GM10847 (cell line): ENCODE results near the gene SPARC.

Experiments
- POLR2A ChIP-seq: IDR thresholded peaks from 2 replicates; pipeline ENCODE4 v1.6.1; 2011; ENCODE audit not compliant: insufficient read length; ENCODE audit errors: extremely low read depth

SPARC gene

GRCh38 chr5:151685749-151686673 lies 704 bp downstream of the SPARC start:
- TF ChIP-seq POLR2A, result no peak

- TF ChIP-seq POLR2A, result no peak
These were observed 1.9 kb downstream of the SPARC start for GRCh38 chr5:151684690-151685361.

- TF ChIP-seq POLR2A, result no peak
These were observed 2.6 kb downstream of the SPARC start for GRCh38 chr5:151683986-151684588.

DNA sequence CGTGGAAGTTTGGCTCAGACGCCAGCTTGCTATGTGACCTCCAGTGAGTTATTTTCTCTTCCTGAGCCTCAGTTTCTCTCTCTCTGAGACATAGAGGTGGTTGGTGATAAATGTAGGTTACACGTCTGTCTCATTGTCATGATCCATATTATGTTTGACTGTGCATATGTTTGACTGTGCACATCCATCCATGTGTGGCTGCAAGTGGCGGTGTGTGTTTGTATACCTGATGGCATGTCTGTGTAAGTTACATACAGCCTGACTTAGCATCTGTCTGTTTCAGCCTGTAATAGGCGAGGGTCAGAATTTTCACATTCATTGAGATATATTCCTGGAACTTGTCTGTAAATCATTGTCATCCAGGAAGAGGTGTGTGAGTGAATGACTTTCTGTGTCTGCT lies 3.3 kb downstream of the SPARC start:
- no peak for TF ChIP-seq POLR2A

DNA sequence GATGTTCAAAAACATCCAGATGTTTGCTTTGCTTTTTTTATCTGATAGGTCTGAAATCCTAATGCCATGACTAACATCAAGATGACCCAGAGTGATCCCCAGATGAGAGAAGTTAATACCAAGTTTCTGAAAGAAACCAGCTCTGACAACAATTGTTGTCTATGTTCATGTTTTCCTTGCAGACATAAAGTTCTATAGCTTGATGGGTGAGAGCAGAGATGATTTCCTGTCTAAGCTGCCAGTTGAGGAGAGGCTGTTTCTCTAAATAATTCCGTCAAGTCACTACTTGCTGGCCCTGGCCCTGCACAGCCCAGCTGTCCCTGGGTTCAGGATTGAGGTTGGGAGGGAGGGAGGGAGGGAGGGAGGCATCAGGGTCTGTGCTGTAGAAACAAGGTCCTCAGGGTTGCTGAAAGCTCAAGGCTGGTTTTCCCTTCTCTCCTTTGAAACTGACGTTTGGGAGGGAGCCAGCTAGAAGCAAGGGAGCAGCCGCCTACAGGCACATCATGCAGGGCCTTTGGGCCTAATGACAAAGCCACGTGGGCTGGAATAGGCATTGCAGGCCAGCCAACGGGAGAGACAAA lies 3.9 kb downstream of the SPARC start:
- no peak for TF ChIP-seq POLR2A

DNA sequence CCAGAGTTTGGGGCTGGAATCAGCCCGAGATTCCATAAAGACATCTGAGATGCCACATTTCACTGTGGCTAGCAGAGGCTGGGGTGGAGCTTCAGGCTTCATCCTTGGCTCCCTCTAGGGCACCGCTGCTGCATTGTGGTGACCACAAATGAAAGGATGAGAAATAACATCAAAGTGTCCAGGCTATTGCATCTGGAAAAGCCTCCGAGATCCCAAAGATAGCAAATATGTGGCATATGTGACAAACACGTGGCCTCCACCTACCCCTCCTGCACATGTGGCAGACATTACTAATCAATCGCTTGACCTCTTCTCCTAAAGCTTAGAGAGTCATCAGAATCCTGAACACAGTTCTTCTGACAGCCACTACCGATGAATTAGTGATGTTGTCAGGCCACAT lies 4.5 kb downstream of the SPARC start:
- TF ChIP-seq POLR2A, result no peak

DNA sequence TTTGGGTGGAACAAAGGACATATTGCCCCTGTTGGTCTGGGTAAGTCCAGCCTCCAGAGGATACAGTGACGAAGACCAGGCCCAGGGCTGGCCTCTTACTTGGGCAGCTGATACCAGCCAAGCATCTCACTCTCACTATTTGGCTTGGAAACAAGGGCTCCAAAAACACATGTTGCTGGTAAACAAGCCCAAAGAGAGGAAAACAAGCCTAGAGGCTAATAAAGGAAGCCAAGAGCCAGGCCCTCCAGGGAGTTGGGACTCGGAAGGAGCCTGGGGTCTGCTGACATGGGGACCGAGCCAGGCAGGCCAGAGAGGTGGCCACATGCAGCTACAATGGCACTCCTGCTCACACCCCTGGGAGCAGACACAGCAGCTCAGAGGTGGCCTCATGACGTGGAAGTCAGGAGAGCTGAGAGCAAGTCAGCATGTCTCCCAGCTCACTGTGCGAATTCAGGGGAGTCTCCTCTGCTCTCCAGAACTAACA lies 5.7 kb downstream of the SPARC start:
- no peak for TF ChIP-seq POLR2A

DNA sequence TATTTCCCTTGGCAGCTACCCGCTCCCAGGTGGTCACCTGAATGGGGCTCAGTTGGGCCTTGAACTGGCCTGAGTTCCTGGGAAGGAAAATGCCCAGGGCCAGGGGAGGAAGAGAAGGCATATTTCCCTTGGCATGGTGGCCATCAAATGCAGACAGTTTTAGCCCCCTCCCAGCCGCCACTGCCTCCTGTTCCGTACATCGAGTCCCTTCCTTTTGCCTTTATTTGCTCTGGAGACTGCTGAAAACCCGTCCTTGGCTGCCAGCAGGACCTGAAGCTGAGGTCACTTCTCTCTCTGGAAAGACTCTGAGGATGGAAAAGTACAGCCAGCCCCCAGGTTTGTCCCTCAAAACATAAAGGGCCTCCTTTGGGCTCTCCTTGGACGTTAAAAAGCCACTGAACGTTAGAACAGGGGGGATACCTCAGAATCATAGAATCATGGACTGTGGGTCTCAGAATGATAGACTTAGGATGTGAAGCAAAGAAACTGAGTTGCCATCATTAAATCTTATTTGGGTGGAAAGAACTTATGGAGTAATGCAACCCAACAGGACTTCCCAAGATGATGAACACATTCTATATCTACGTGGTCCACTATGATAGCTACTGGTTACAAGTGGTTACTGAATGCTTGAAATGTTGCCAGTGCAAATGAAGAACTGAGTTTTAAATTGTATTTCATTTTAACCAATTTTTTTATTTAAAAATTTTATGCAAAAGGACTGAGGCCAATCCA lies 7.1 kb downstream of the SPARC start:
- no peak for TF ChIP-seq POLR2A

- TF ChIP-seq POLR2A, result no peak
These were observed 8.0 kb downstream of the SPARC start for GRCh38 chr5:151678713-151679112.

DNA sequence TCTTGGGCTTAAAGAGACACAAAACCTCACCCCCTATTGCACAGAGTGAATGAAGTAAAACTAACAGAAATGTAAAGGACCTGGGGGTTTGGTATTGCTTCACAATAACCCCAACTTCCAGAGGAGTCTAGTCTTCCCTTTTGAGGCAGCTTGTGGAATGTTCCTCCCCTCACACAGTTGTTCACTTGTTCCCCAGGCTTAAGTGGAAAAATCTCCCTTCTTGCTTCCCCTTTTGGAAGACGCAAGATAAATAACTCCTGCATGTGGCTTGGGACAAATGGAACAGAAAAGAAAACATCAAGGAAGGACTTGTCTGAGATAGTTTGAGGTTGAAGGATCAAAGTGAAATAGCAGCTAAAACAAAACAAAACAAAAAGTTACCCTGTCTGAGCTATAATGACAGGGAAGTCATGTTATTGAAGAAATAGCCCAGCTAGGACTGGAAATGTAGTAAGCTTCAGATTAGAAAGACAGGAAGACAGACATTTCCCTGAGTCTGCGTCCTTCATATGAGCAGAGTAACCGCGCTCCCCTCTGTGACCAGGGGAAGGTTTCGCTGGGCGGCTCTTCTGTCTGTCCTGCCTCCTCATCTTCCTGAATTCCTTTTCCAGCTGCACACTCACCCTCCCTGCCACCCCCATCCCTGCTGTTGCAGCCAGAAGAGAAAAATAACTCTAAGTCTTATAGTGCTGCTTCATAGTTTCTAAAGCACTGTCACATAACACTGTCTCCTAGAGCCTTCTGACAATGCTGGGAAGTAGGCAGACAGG lies 8.8 kb downstream of the SPARC start:
- TF ChIP-seq POLR2A, result no peak

- TF ChIP-seq POLR2A, result no peak
These were observed 10.0 kb downstream of the SPARC start for GRCh38 chr5:151676719-151677118.

DNA sequence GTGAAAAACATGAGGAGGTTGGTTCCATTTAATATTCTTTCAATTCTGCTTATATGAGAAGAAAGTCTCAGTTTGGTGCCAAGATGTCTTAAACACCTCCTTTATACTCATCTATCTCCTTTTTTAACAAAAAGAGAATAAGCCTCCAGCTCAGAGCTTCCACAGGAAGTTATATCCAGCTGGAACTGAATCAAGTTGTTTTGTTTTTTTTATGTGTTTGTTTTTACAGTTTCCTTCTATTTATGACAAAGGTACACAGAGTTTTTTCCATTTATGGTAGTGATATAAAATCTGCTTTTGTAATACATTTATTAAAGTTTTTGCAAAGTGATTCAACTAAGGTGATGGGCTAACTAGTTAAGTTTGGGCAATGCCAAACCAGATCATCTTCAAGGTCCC lies 10.4 kb downstream of the SPARC start:
- TF ChIP-seq POLR2A, result no peak

DNA sequence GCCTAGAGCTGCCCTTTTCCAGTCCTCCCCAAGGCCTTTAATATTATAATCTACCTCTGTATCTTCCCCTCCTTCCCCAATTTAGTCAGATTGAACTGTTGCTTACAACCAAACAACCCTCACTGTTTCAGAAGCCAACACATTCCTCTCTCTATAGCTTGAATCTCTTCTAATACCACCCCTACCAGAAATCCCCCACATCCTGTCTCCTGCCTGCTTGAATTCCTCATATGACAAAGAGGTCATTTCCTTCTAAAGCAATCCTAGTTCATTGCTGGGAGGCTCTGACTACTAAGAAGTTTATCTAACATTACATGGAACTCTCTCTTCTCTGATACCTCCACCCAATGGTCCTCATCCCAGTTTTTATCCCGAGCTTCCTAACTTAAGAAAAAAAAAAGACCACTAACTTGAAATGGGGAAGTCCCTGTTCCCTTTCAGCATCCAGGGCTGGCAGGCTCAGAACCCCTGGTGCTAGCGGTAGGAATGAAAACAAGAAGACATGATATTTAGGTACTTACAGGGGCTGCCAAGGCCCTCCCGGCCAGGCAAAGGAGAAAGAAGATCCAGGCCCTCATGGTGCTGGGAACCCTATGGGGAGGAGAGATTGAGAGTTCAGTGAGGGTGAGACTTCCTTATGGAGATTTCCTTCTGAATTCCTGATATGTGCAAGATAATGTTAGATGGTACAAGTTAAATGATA lies 11.0 kb downstream of the SPARC start:
- TF ChIP-seq POLR2A, result no peak

DNA sequence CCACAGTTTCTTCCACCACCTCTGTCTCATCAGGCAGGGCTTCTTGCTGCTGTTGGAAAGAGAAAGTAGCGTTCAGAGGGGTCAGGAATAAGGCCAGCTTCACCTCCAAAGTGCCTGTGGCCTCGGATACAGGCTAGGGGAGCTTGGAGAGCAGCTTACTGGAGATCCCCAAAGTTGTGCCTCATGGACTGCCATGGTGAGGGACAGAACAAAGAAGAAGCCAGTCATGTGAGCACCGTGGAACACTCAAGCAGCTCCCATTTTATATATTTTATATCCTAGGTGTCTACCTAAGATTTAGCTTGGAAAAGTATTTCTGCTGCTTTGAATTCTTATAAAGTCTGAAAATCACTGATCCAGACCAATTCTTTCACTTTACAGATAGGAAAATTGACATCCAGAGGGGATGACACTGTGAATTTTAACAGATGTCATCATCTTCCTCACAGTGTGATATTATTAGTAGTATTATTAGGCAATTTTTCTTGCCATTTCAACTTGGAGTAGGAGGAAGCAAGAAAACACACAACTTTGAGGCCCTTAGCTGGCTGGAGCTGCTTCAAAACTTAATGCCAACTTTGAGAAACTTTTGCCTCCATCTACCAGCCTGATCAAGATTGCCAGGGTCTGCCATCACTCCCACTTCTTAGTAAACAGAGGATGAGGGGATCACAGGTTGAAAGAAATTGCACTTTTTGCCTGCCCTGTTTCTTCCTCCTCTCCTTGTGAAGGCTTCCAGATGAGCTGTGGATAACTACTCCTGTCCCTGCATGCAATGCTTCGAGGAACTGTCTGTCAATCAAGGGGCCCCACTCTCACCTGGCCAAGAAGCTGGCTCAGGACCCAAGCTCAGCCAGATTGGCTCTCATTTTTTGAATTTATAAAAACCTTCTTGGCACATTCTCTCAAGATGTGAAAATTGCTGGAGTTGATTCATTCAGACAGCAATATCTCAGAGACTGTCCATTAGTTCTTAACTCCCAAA lies 11.8 kb downstream of the SPARC start:
- no peak for TF ChIP-seq POLR2A
